Natural killer cell treated with Interleukin-12 subunit alpha and Interleukin-12 subunit beta and Interleukin-15 and Interleukin-18, amount 100 ng/mL, for 72 hours (primary cell): ENCODE measurements around the gene ZFP36. TPM values are rescaled to one million over a fixed set of nuclear protein-coding genes. Genes with fewer than 3 reads are reported as not detected.
"Not testable (repeated sequence)": the region's sequence is repeated elsewhere in the genome, so short reads cannot be mapped to it uniquely, and the experiment has no call there.

Experiments
- ATAC-seq, 2 donors: fragments of 150-1000 bp; cut with Tn5 transposase in 1 of 2; sonication (Bioruptor Pico), chemical (Tn5 transposase) in 1 of 2; 2 replicates each; pipeline ENCODE4 v1.10.0; 2021
- DNase-seq: peaks from one replicate; pipeline ENCODE4 v3.0.0; 2022; ENCODE audit warnings: low spot score
- H3K27ac Mint-ChIP-seq, 2 donors: 1 replicate in 1 of 2; 2 replicates in 1 of 2; pipeline ENCODE4 v1.8.0; 2022; ENCODE audit warnings: mixed read lengths in 2 of 2, mild to moderate bottlenecking in 1 of 2, moderate library complexity in 1 of 2
- H3K27me3 Mint-ChIP-seq, 2 donors: 1 replicate in 1 of 2; 2 replicates in 1 of 2; pipeline ENCODE4 v1.8.0; 2022; ENCODE audit warnings: mixed read lengths in 2 of 2
- H3K36me3 Mint-ChIP-seq: one replicate; pipeline ENCODE4 v1.8.0; 2022; ENCODE audit warnings: mixed read lengths
- H3K4me1 Mint-ChIP-seq, 2 donors: 1 replicate in 1 of 2; 2 replicates in 1 of 2; pipeline ENCODE4 v1.8.0; 2022; ENCODE audit warnings: low read depth in 2 of 2, mixed read lengths in 2 of 2, mild to moderate bottlenecking in 1 of 2
- H3K4me3 Mint-ChIP-seq: one replicate; pipeline ENCODE4 v1.8.0; 2022; ENCODE audit warnings: mixed read lengths
- H3K9me3 Mint-ChIP-seq: 2 replicates; pipeline ENCODE4 v1.8.0; 2022; ENCODE audit warnings: mixed read lengths
- total RNA-seq, 2 donors: library from RNA; stranded (reverse); gene quantifications; one replicate each; pipeline ENCODE4 v1.2.3, GENCODE V29; 2022

Gene ZFP36
- total RNA-seq, 2 donors from 2014 or later = 11.2 to 27.8 TPM

- not testable (repeated sequence) for ATAC-seq, DNase-seq, H3K27me3 Mint-ChIP-seq, H3K4me3 Mint-ChIP-seq, H3K9me3 Mint-ChIP-seq, H3K4me1 Mint-ChIP-seq
- H3K27ac Mint-ChIP-seq = peak overlapping the region in 1 of 2 donors; percentile 6
- H3K36me3 Mint-ChIP-seq = peaks cover 21% of the 10 kb centered on the region
Observed at GRCh38 chr19:39379366-39379765, 27.3 kb upstream of the ZFP36 start.

GRCh38 chr19:39379865-39380396 is 26.7 kb upstream of the ZFP36 start:
- ATAC-seq = no peak
- DNase-seq = no peak
- no peak overlapping the region for H3K4me3 Mint-ChIP-seq
- no peaks in the 10 kb centered on the region for H3K9me3 Mint-ChIP-seq
- H3K36me3 Mint-ChIP-seq = peaks cover 21% of the 10 kb centered on the region
- H3K27ac Mint-ChIP-seq = no peak overlapping the region
- no peaks in the 10 kb centered on the region for H3K27me3 Mint-ChIP-seq
- H3K4me1 Mint-ChIP-seq = peaks cover 0 to 4% of the 10 kb centered on the region in 2 donors

GRCh38 chr19:39380521-39381502 is 25.8 kb upstream of the ZFP36 start:
- no peaks in the 10 kb centered on the region for H3K9me3 Mint-ChIP-seq
- peaks cover 0 to 4% of the 10 kb centered on the region in 2 donors for H3K4me1 Mint-ChIP-seq
- H3K36me3 Mint-ChIP-seq = peaks cover 21% of the 10 kb centered on the region
- DNase-seq = no peak
- no peaks in the 10 kb centered on the region for H3K27me3 Mint-ChIP-seq
- no peak for ATAC-seq
- H3K4me3 Mint-ChIP-seq = no peak overlapping the region
- H3K27ac Mint-ChIP-seq = no peak overlapping the region

- ATAC-seq (no peak), DNase-seq (no peak)
- Mint-ChIP-seq H3K36me3 (peaks cover 22% of the 10 kb centered on the region), H3K9me3 (no peaks in the 10 kb centered on the region), H3K4me1 (peaks cover 8 to 12% of the 10 kb centered on the region in 2 donors), H3K27me3 (no peaks in the 10 kb centered on the region), H3K27ac (peak overlapping the region in 1 of 2 donors; percentile 57), H3K4me3 (no peak overlapping the region)
Observed at GRCh38 chr19:39381910-39382611, 24.6 kb upstream of the ZFP36 start.

- Mint-ChIP-seq H3K4me3 (no peak overlapping the region), H3K9me3 (no peaks in the 10 kb centered on the region), H3K36me3 (peaks cover 20% of the 10 kb centered on the region), H3K27ac (peak overlapping the region in 1 of 2 donors; percentile 57), H3K27me3 (no peaks in the 10 kb centered on the region), H3K4me1 (peaks cover 10 to 13% of the 10 kb centered on the region in 2 donors)
- ATAC-seq (peak in 1 of 2 donors; percentile 12), DNase-seq (no peak)
Observed at GRCh38 chr19:39382991-39383828, 23.4 kb upstream of the ZFP36 start.

GRCh38 chr19:39384839-39385568 is 21.6 kb upstream of the ZFP36 start:
- DNase-seq (no peak), ATAC-seq (no peak)
- Mint-ChIP-seq H3K36me3 (peaks cover 21% of the 10 kb centered on the region), H3K9me3 (no peaks in the 10 kb centered on the region), H3K27ac (peak overlapping the region in 1 of 2 donors; percentile 45), H3K4me1 (peaks cover 17 to 24% of the 10 kb centered on the region in 2 donors), H3K4me3 (no peak overlapping the region), H3K27me3 (no peaks in the 10 kb centered on the region)

- H3K27ac Mint-ChIP-seq = peak overlapping the region; percentile 36 to 54
- no peaks in the 10 kb centered on the region for H3K9me3 Mint-ChIP-seq
- DNase-seq (no peak), ATAC-seq (no peak)
- no peak overlapping the region for H3K4me3 Mint-ChIP-seq
- no peaks in the 10 kb centered on the region for H3K27me3 Mint-ChIP-seq
- H3K36me3 Mint-ChIP-seq = peaks cover 20% of the 10 kb centered on the region
- H3K4me1 Mint-ChIP-seq = peaks cover 22 to 28% of the 10 kb centered on the region in 2 donors
Observed at GRCh38 chr19:39385629-39386411, 20.8 kb upstream of the ZFP36 start.

- DNase-seq (no peak), ATAC-seq (no peak)
- H3K4me1 Mint-ChIP-seq = peaks cover 26 to 28% of the 10 kb centered on the region in 2 donors
- no peaks in the 10 kb centered on the region for H3K27me3 Mint-ChIP-seq
- peak overlapping the region; percentile 36 to 54 for H3K27ac Mint-ChIP-seq
- no peak overlapping the region for H3K4me3 Mint-ChIP-seq
- H3K9me3 Mint-ChIP-seq = no peaks in the 10 kb centered on the region
- peaks cover 12% of the 10 kb centered on the region for H3K36me3 Mint-ChIP-seq
Observed at GRCh38 chr19:39386557-39386956, 20.1 kb upstream of the ZFP36 start.

GRCh38 chr19:39388657-39389056 is 18.0 kb upstream of the ZFP36 start:
- Mint-ChIP-seq H3K4me1 (peaks cover 27 to 37% of the 10 kb centered on the region in 2 donors), H3K36me3 (peaks cover 12% of the 10 kb centered on the region), H3K4me3 (no peak overlapping the region), H3K27me3 (no peaks in the 10 kb centered on the region), H3K9me3 (no peaks in the 10 kb centered on the region), H3K27ac (peak overlapping the region; percentile 33 to 97)
- ATAC-seq = no peak
- DNase-seq = no peak

GRCh38 chr19:39389631-39390414 is 16.8 kb upstream of the ZFP36 start:
- H3K9me3 Mint-ChIP-seq = no peaks in the 10 kb centered on the region
- peak overlapping the region; percentile 99 for H3K4me3 Mint-ChIP-seq
- no peaks in the 10 kb centered on the region for H3K27me3 Mint-ChIP-seq
- ATAC-seq (no peak), DNase-seq (no peak)
- peaks cover 12% of the 10 kb centered on the region for H3K36me3 Mint-ChIP-seq
- H3K27ac Mint-ChIP-seq = peak overlapping the region; percentile 93 to 97
- H3K4me1 Mint-ChIP-seq = peaks cover 27 to 40% of the 10 kb centered on the region in 2 donors

- DNase-seq (no peak), ATAC-seq (no peak)
- H3K36me3 Mint-ChIP-seq = peaks cover 17% of the 10 kb centered on the region
Observed at GRCh38 chr19:39390451-39390750, 16.2 kb upstream of the ZFP36 start.

More at GRCh38 chr19:39390451-39390750, 16.2 kb upstream of the ZFP36 start:
- Mint-ChIP-seq H3K27me3 (no peaks in the 10 kb centered on the region), H3K27ac (peak overlapping the region; percentile 93 to 97), H3K9me3 (no peaks in the 10 kb centered on the region), H3K4me3 (peak overlapping the region; percentile 99), H3K4me1 (peaks cover 27 to 44% of the 10 kb centered on the region in 2 donors)
